ENCODE results near the gene PPIL1.

DNA sequence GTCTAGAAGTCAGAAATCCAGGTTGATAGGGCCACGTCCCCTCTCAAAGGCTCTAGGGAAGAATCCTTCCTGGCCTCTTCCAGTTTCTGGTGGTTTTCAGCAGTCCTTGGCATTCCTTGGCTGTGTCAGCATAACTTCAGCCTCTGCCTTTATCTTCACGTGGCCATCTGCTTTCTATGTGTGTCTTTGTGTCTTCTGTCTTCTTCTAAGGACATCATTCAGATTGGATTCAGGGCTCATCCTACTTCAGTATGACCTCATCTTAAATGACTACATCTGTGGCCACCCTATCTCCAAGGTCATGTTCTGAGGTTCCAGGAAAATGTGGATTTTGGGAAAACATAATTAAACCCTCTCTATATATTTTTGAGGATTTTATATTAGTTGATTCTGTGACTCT is 34.1 kb upstream of the PPIL1 start:
- TF ChIP-seq POLR2AphosphoS5 (IDR thresholded peaks at IDR 0.05; ENCODE audit: low read length) (no peak), SMAD1 (IDR thresholded peaks at IDR 0.05; ENCODE audit: low read depth, partially characterized antibody) (no peak), SUZ12 (IDR thresholded peaks at IDR 0.05; ENCODE audit: unreplicated experiment) (no peak), YBX1 (IDR thresholded peaks at IDR 0.05) (no peak), NFYB (IDR thresholded peaks at IDR 0.05; ENCODE audit: insufficient read depth, low read depth, low read length) (no peak), HDAC2 (IDR thresholded peaks at IDR 0.05) (no peak), CEBPB (IDR thresholded peaks at IDR 0.05; ENCODE audit: borderline replicate concordance in 1 of 2, low read depth in 2 of 2, low read length in 2 of 2) (no peak), HDGF (IDR thresholded peaks at IDR 0.05) (no peak)
- TF ChIP-seq, protein P1, sequence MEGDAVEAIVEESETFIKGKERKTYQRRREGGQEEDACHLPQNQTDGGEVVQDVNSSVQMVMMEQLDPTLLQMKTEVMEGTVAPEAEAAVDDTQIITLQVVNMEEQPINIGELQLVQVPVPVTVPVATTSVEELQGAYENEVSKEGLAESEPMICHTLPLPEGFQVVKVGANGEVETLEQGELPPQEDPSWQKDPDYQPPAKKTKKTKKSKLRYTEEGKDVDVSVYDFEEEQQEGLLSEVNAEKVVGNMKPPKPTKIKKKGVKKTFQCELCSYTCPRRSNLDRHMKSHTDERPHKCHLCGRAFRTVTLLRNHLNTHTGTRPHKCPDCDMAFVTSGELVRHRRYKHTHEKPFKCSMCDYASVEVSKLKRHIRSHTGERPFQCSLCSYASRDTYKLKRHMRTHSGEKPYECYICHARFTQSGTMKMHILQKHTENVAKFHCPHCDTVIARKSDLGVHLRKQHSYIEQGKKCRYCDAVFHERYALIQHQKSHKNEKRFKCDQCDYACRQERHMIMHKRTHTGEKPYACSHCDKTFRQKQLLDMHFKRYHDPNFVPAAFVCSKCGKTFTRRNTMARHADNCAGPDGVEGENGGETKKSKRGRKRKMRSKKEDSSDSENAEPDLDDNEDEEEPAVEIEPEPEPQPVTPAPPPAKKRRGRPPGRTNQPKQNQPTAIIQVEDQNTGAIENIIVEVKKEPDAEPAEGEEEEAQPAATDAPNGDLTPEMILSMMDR (IDR thresholded peaks at IDR 0.05 in 2 of 3, conservative IDR thresholded peaks at IDR 0.05 in 1 of 3; ENCODE audit: control insufficient read depth in 2 of 3, extremely low read depth in 1 of 3, insufficient read depth in 1 of 3, low read depth in 3 of 3, low read length in 3 of 3), result no peak
- TF ChIP-seq, protein P2, sequence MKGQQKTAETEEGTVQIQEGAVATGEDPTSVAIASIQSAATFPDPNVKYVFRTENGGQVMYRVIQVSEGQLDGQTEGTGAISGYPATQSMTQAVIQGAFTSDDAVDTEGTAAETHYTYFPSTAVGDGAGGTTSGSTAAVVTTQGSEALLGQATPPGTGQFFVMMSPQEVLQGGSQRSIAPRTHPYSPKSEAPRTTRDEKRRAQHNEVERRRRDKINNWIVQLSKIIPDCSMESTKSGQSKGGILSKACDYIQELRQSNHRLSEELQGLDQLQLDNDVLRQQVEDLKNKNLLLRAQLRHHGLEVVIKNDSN (IDR thresholded peaks at IDR 0.05; ENCODE audit: borderline replicate concordance, extremely low read length, insufficient read depth, low read depth, low read length), result no peak
- TF ChIP-seq, protein P3, sequence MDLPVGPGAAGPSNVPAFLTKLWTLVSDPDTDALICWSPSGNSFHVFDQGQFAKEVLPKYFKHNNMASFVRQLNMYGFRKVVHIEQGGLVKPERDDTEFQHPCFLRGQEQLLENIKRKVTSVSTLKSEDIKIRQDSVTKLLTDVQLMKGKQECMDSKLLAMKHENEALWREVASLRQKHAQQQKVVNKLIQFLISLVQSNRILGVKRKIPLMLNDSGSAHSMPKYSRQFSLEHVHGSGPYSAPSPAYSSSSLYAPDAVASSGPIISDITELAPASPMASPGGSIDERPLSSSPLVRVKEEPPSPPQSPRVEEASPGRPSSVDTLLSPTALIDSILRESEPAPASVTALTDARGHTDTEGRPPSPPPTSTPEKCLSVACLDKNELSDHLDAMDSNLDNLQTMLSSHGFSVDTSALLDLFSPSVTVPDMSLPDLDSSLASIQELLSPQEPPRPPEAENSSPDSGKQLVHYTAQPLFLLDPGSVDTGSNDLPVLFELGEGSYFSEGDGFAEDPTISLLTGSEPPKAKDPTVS (IDR thresholded peaks at IDR 0.05; ENCODE audit: low read depth, low read length), result no peak

All from GM12878 (cell line).